LNCAP (cell line): ENCODE results near the gene VPS8.

Source experiments
- TF ChIP-seq, protein P1 (sequence below): fragments of 450-650 bp; IDR thresholded peaks from 2 replicates; pipeline ENCODE4 v1.5.1; 2017; ENCODE audit warnings: mild to moderate bottlenecking

VPS8 gene

DNA sequence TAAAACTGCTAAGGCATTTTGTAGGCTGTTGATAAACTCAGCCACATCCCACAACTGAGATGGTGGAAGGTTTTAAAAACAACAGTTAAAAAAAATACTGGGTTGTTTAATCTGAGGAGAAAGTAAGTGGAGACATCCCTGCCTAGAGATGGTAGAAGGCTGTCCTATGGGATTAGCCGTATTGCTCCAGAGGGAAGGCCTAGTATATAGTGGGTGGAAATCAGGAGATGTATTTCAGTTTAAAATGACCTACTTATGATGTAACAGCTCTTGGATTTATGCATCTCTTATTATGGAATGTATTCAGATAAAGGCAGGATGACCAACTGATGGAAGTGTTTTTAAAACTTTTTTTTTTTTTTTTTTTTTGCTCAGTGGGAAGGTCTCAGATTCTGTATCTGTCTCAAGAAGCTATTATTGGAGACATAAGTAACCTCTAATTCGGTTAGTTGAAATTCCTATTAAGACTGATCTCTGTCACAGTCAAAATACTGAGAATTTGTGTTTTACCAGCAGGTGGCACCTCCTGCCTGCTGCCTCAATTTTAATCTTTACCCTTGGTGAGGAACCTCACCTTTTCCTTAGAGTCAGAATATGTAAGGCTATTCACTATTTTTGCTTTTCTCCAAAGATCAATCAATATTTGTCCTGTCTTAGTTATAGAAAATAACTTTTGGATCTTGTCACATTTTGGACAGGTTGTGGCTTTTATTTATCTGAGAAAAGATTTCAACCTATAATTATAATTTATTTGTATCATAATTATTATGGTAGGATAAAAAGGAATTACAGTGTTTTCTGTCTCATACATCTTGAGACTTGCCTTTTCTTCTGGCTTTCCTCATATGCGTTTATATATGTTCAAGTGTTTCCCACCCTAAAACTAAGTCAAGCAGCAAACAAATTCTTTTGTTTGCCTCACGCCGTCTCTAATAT lies 63.0 kb downstream of the VPS8 start:
- TF ChIP-seq, protein P1, sequence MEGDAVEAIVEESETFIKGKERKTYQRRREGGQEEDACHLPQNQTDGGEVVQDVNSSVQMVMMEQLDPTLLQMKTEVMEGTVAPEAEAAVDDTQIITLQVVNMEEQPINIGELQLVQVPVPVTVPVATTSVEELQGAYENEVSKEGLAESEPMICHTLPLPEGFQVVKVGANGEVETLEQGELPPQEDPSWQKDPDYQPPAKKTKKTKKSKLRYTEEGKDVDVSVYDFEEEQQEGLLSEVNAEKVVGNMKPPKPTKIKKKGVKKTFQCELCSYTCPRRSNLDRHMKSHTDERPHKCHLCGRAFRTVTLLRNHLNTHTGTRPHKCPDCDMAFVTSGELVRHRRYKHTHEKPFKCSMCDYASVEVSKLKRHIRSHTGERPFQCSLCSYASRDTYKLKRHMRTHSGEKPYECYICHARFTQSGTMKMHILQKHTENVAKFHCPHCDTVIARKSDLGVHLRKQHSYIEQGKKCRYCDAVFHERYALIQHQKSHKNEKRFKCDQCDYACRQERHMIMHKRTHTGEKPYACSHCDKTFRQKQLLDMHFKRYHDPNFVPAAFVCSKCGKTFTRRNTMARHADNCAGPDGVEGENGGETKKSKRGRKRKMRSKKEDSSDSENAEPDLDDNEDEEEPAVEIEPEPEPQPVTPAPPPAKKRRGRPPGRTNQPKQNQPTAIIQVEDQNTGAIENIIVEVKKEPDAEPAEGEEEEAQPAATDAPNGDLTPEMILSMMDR: peak; percentile 73

- TF ChIP-seq, protein P1: no peak
These were observed 68.5 kb downstream of the VPS8 start for GRCh38 chr3:184880276-184881019.

DNA sequence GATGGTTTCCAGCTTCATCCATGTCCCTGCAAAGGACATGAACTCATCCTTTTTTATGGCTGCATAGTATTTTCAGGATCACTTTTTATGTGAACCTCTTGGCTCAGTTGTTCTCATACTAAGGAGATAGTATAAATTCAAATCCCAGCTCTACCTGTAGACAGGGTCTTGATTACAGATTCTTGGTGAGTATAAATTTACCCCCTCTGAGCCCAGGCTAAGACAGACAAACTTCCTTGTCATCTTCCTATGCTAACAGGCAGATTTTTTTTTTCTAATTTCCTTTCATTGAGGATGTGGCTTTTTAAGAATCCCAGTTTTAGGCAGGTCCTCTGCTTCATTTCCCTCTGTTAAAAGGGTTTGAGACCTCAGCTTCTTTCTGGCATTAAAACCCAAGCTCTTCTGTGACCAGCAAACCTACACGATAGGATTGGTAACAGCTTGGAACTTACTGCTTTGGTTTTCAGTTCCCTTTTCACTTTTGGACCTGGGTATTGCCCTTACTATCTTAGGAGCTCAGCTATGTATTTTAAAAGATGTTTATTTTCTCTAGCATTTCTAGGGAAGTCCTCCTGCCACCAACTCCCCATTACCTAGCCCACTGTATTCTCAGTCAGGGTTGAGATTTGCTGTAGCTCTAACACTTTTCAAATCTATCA lies 72.5 kb downstream of the VPS8 start:
- TF ChIP-seq, protein P1: no peak

DNA sequence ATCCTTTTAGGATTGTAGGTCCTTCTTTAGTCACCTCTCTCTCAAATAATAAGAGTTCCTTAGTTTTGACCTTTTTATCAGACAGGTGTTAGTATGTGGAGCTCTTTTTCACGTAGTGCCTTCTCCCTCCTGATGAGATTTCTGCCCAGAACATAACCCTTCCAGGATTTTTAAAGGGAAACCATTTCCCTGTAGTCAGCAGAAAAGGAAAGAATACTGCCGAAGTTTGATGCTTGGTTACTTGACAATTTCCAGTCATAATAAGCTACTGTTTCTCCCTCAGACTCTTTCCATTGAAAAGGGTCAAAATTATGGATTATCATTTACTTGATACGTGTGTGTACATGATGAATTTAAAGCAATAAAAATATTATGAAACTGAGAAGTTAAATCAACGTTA lies 73.1 kb downstream of the VPS8 start:
- TF ChIP-seq, protein P1: no peak

DNA sequence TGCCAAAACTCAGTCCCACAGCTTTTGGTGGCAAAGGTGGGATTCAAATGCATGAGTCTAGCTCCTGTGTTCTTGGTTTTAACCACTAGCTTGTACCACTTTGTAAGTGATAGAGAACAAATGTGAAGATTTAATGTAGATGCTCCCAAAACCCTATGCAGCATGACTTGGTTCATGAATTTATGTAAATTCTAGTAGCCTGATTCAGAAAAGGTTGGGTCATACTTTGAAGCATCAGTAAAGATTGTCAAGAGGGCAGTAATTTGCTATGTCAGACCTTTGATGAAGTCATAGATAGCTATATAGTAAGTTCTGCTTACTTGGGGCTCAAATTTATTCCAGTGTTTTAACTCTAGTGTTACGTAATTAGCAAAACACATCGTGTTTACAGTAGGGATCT lies 75.6 kb downstream of the VPS8 start:
- TF ChIP-seq, protein P1: no peak

DNA sequence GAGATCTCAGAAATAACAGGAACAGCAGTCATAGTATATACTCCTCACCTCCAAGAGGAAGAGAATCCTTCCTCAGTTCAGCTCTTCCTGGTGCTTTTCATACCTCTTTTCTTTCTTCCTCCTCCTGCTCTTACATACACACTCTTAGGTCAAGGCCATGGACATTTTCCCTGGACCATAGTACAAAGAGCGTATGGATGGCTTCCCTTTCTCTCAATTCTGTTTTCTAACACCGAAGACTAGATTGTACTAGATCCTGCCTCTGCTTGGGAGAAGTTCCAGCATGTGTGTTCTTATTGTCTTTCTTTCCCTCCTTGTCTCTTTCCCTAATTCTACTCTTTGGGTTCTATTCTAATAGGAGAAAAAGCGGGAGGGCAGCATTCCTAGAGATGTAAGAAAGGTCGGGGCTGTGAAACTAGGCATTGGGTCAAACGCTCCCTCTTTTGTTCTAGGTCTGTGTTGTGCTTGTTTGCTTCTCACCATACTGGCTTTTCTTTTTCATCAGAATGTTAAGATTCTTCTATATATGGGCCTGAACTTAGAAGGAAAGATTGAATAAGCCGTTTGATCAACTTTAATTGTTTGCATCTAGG lies 77.4 kb downstream of the VPS8 start:
- TF ChIP-seq, protein P1: no peak

DNA sequence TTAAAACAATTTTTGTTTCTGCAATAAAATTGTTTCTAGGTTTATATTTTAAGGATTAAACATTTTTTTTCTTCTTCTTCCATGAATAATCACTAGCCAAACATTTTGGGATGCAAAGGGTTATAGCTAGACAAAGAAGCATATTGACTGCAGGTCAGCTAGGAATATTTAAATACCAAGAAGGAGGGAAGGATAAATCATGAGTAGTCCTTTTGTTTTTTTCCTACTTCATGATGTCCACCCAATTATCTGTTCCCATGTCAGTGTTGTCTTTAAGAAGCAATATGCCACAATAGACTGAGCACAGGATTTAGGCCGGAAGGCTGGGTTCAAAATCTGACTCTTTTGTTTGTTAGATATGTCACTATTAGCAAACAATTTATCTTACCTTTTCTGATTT lies 82.1 kb downstream of the VPS8 start:
- TF ChIP-seq, protein P1: no peak
